ENCODE measurements around the gene RABL2A.
"Not testable (repeated sequence)": the region's sequence is repeated elsewhere in the genome, so short reads cannot be mapped to it uniquely, and the experiment has no call there.

Gene RABL2A

GRCh38 chr2:113632849-113633345 lies 5.8 kb downstream of the RABL2A start:
- H3K36me3 ChIP-seq (ENCODE audit: control insufficient read depth, insufficient read depth, low read length); H3K4me3 ChIP-seq (ENCODE audit: low read length); H3K9ac ChIP-seq (ENCODE audit: low read length); H3K9me3 ChIP-seq (ENCODE audit: control insufficient read depth, low read length); H3K27me3 ChIP-seq (ENCODE audit: control insufficient read depth, insufficient read depth, low read length); H3K4me1 ChIP-seq (ENCODE audit: control insufficient read depth, insufficient read depth, low read length): not testable (repeated sequence)

DNA sequence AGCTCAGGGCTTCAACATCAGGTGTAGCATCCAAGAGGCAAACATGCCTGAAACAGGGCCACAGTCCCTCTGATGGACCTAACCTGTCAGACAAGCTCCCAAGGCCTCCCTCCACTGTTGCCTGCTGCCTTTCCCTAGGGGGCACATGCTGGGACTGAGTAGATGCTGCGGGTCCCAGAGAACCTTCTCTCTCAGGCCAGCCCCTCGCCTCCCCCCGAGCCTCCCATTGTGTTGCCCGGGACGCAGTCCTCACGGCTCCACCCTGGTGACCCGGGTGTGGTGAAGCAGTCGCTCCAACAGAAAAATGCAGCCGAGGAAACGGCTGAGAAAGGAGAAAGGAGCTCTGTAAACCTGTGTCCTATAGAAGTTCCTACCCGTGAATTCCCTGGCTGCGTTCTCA lies 8.3 kb downstream of the RABL2A start:
- not testable (repeated sequence) for H3K4me1 ChIP-seq (ENCODE audit: control insufficient read depth, insufficient read depth, low read length); H3K36me3 ChIP-seq (ENCODE audit: control insufficient read depth, insufficient read depth, low read length); H3K4me3 ChIP-seq (ENCODE audit: low read length); H3K9ac ChIP-seq (ENCODE audit: low read length); H3K9me3 ChIP-seq (ENCODE audit: control insufficient read depth, low read length); H3K27me3 ChIP-seq (ENCODE audit: control insufficient read depth, insufficient read depth, low read length)

DNA sequence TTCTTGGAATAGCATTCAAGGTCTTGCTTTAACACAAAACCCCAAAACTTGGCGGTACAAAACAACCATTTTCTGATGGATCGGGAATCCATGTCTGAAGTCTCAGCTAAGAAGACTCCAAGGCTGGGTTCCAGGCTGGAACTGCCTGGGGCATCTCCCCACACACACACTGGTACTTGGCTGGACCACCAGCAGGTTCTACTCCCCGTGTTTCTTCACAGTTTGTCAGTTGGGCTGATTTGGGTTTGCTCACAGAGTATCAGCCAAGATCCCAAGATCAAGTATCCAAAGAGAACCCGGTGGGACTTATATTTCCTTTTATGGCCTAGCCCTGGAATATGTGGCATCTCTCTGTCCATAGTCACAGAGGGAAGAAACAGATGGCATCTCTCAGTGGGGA lies 9.2 kb downstream of the RABL2A start:
- H3K9me3 ChIP-seq (ENCODE audit: control insufficient read depth, low read length); H3K27me3 ChIP-seq (ENCODE audit: control insufficient read depth, insufficient read depth, low read length); H3K36me3 ChIP-seq (ENCODE audit: control insufficient read depth, insufficient read depth, low read length); H3K4me3 ChIP-seq (ENCODE audit: low read length); H3K4me1 ChIP-seq (ENCODE audit: control insufficient read depth, insufficient read depth, low read length); H3K9ac ChIP-seq (ENCODE audit: low read length): not testable (repeated sequence)

DNA sequence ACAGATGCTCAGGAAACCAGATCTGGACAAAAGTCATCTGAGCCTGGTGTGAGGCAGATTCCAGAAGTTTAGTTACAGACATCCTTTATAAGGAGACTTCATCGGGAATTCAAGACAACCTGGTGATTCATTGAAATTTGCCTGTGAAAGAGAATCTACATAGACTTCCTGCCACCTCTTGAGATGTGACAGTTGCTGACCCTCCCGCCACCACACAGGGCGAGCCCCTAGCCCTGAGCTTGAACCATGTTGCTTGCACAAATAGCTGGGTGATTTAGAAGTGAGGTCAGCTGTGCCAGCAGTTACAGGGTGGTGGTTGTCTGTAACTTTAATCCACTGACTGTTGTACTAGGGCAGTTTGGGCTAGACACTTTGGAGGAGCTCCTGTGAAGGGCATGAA lies 11.0 kb downstream of the RABL2A start:
- H3K36me3 ChIP-seq (ENCODE audit: control insufficient read depth, insufficient read depth, low read length); H3K9me3 ChIP-seq (ENCODE audit: control insufficient read depth, low read length); H3K27me3 ChIP-seq (ENCODE audit: control insufficient read depth, insufficient read depth, low read length); H3K4me1 ChIP-seq (ENCODE audit: control insufficient read depth, insufficient read depth, low read length); H3K4me3 ChIP-seq (ENCODE audit: low read length); H3K9ac ChIP-seq (ENCODE audit: low read length): not testable (repeated sequence)

GRCh38 chr2:113646217-113646616 lies 19.2 kb downstream of the RABL2A start:
- not testable (repeated sequence) for H3K36me3 ChIP-seq (ENCODE audit: control insufficient read depth, insufficient read depth, low read length); H3K9ac ChIP-seq (ENCODE audit: low read length); H3K4me1 ChIP-seq (ENCODE audit: control insufficient read depth, insufficient read depth, low read length); H3K4me3 ChIP-seq (ENCODE audit: low read length); H3K27me3 ChIP-seq (ENCODE audit: control insufficient read depth, insufficient read depth, low read length); H3K9me3 ChIP-seq (ENCODE audit: control insufficient read depth, low read length)

DNA sequence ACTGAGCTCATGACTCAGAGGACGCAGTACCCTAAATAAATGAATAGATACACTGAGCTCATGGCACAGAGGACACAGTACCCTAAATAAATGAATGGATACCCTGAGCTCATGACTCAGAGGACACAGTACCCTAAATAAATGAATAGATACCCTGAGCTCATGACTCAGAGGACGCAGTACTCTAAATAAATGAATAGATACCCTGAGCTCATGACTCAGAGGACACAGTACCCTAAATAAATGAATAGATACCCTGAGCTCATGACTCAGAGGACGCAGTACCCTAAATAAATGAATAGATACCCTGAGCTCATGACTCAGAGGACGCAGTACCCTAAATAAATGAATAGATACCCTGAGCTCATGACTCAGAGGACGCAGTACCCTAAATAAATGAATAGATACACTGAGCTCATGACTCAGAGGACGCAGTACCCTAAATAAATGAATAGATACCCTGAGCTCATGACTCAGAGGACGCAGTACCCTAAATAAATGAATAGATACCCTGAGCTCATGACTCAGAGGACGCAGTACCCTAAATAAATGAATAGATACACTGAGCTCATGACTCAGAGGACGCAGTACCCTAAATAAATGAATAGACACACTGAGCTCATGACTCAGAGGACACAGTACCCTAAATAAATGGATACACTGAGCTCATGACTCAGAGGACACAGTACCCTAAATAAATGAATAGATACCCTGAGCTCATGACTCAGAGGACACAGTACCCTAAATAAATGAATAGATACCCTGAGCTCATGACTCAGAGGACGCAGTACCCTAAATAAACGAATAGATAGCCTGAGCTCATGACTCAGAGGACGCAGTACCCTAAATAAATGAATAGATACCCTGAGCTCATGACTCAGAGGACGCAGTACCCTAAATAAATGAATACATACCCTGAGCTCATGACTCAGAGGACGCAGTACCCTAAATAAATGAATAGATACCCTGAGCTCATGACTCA lies 24.1 kb downstream of the RABL2A start:
- H3K9ac ChIP-seq (ENCODE audit: low read length); H3K27me3 ChIP-seq (ENCODE audit: control insufficient read depth, insufficient read depth, low read length); H3K36me3 ChIP-seq (ENCODE audit: control insufficient read depth, insufficient read depth, low read length); H3K9me3 ChIP-seq (ENCODE audit: control insufficient read depth, low read length); H3K4me1 ChIP-seq (ENCODE audit: control insufficient read depth, insufficient read depth, low read length); H3K4me3 ChIP-seq (ENCODE audit: low read length): not testable (repeated sequence)

DNA sequence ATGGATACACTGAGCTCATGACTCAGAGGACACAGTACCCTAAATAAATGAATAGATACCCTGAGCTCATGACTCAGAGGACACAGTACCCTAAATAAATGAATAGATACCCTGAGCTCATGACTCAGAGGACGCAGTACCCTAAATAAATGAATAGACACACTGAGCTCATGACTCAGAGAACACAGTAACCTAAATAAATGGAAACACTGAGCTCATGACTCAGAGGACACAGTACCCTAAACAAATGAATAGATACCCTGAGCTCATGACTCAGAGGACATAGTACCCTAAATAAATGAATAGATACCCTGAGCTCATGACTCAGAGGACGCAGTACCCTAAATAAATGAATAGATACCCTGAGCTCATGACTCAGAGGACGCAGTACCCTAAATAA lies 25.5 kb downstream of the RABL2A start:
- H3K4me3 ChIP-seq (ENCODE audit: low read length); H3K9ac ChIP-seq (ENCODE audit: low read length); H3K4me1 ChIP-seq (ENCODE audit: control insufficient read depth, insufficient read depth, low read length); H3K27me3 ChIP-seq (ENCODE audit: control insufficient read depth, insufficient read depth, low read length); H3K36me3 ChIP-seq (ENCODE audit: control insufficient read depth, insufficient read depth, low read length); H3K9me3 ChIP-seq (ENCODE audit: control insufficient read depth, low read length): not testable (repeated sequence)

GRCh38 chr2:113656031-113656624 lies 29.1 kb downstream of the RABL2A start:
- H3K9me3 ChIP-seq (ENCODE audit: control insufficient read depth, low read length); H3K9ac ChIP-seq (ENCODE audit: low read length); H3K4me3 ChIP-seq (ENCODE audit: low read length); H3K27me3 ChIP-seq (ENCODE audit: control insufficient read depth, insufficient read depth, low read length); H3K4me1 ChIP-seq (ENCODE audit: control insufficient read depth, insufficient read depth, low read length); H3K36me3 ChIP-seq (ENCODE audit: control insufficient read depth, insufficient read depth, low read length): not testable (repeated sequence)

- H3K9me3 ChIP-seq (ENCODE audit: control insufficient read depth, low read length); H3K4me1 ChIP-seq (ENCODE audit: control insufficient read depth, insufficient read depth, low read length); H3K4me3 ChIP-seq (ENCODE audit: low read length); H3K36me3 ChIP-seq (ENCODE audit: control insufficient read depth, insufficient read depth, low read length); H3K27me3 ChIP-seq (ENCODE audit: control insufficient read depth, insufficient read depth, low read length); H3K9ac ChIP-seq (ENCODE audit: low read length): not testable (repeated sequence)
Observed at GRCh38 chr2:113657735-113658134, 30.7 kb downstream of the RABL2A start.

GRCh38 chr2:113663285-113664060 lies 36.4 kb downstream of the RABL2A start:
- not testable (repeated sequence) for H3K9ac ChIP-seq (ENCODE audit: low read length); H3K36me3 ChIP-seq (ENCODE audit: control insufficient read depth, insufficient read depth, low read length); H3K4me3 ChIP-seq (ENCODE audit: low read length); H3K9me3 ChIP-seq (ENCODE audit: control insufficient read depth, low read length); H3K4me1 ChIP-seq (ENCODE audit: control insufficient read depth, insufficient read depth, low read length); H3K27me3 ChIP-seq (ENCODE audit: control insufficient read depth, insufficient read depth, low read length)

DNA sequence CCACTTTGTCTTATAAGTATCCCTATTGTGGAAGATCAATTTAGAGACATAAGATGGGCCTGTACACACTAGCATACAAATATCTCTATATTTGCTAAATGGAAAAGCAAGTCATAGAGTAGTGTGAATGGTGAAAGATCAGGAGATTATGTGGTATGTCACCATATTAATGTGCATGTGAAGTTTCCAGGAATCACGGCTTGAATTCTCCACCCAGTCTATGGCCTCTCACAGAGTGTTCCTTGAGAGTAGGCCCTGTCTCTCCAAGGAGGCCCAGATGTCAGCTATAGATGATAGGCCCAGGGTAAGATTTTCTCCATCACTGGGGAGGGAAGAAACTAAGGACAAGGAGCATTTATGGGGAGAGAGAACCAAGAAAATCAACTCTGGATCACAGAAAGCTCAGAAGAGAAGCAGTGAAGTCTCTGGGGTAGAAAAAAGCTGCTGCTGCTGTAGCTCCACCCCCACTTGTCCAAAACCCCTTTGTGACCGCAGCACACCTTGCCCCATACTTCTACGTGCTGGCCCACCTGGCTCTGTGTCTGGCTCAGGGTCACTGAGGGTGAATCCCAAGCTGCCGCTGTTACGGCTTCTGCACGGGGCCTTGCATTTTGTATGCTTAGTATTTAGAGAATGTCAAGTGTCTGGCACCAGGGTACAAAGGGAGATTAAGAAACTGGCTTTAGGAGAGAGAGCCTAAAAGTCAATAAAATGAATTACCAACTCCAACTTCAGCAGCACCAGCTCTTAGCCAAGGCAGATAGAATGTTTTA lies 37.9 kb downstream of the RABL2A start:
- not testable (repeated sequence) for H3K4me1 ChIP-seq (ENCODE audit: control insufficient read depth, insufficient read depth, low read length); H3K9me3 ChIP-seq (ENCODE audit: control insufficient read depth, low read length); H3K36me3 ChIP-seq (ENCODE audit: control insufficient read depth, insufficient read depth, low read length); H3K27me3 ChIP-seq (ENCODE audit: control insufficient read depth, insufficient read depth, low read length); H3K9ac ChIP-seq (ENCODE audit: low read length); H3K4me3 ChIP-seq (ENCODE audit: low read length)

GRCh38 chr2:113669013-113669412 lies 41.9 kb downstream of the RABL2A start:
- not testable (repeated sequence) for H3K4me3 ChIP-seq (ENCODE audit: low read length)

More at GRCh38 chr2:113669013-113669412, 41.9 kb downstream of the RABL2A start:
- H3K27me3 ChIP-seq (ENCODE audit: control insufficient read depth, insufficient read depth, low read length); H3K9ac ChIP-seq (ENCODE audit: low read length); H3K9me3 ChIP-seq (ENCODE audit: control insufficient read depth, low read length); H3K36me3 ChIP-seq (ENCODE audit: control insufficient read depth, insufficient read depth, low read length); H3K4me1 ChIP-seq (ENCODE audit: control insufficient read depth, insufficient read depth, low read length): not testable (repeated sequence)
